Endothelial cell of umbilical vein (primary cell): Measurements from ENCODE around the gene CAPN2.

Experiments
- CTCF ChIP-seq, 2 donors: IDR thresholded peaks; 1 replicate in 1 of 2; 2 replicates in 1 of 2; pipeline ENCODE4 v1.5.1; 2011; ENCODE audit warnings: low read length in 2 of 2, mild to moderate bottlenecking in 2 of 2, moderate library complexity in 2 of 2, control low read depth in 1 of 2, inconsistent platforms in 1 of 2, low read depth in 1 of 2; ENCODE audit not compliant: insufficient read depth in 1 of 2; ENCODE audit errors: extremely low read depth in 1 of 2
- EZH2 ChIP-seq: IDR thresholded peaks from 2 replicates; pipeline ENCODE4 v1.6.1; 2012; ENCODE audit warnings: borderline replicate concordance, low read depth, mild to moderate bottlenecking, moderate library complexity, low read length, inconsistent platforms; ENCODE audit not compliant: severe bottlenecking
- MYC ChIP-seq: IDR thresholded peaks from one replicate; pipeline ENCODE4 v1.6.1; 2011; ENCODE audit warnings: mild to moderate bottlenecking, low read depth, low read length
- POLR2A ChIP-seq: IDR thresholded peaks from 2 replicates; pipeline ENCODE4 v1.6.1; 2012; ENCODE audit warnings: low read depth, mild to moderate bottlenecking, control low read depth, low read length
- POLR2AphosphoS5 ChIP-seq: IDR thresholded peaks from 2 replicates; pipeline ENCODE4 v1.6.1; 2012; ENCODE audit warnings: low read depth, mild to moderate bottlenecking, control low read depth, low read length, moderate library complexity; ENCODE audit not compliant: insufficient read depth

- no peak for TF ChIP-seq CTCF (IDR thresholded peaks at IDR 0.05; ENCODE audit: extremely low read depth in 1 of 2, insufficient read depth in 1 of 2, low read depth in 1 of 2, low read length in 2 of 2)
- no peak for TF ChIP-seq MYC
- no peak for TF ChIP-seq POLR2AphosphoS5
- no peak for TF ChIP-seq POLR2A
- TF ChIP-seq EZH2, result no peak
These were observed 81.4 kb downstream of the CAPN2 start for GRCh38 chr1:223793716-223794115.
